ENCODE measurements around the gene PCA3.

Gene PCA3

DNA sequence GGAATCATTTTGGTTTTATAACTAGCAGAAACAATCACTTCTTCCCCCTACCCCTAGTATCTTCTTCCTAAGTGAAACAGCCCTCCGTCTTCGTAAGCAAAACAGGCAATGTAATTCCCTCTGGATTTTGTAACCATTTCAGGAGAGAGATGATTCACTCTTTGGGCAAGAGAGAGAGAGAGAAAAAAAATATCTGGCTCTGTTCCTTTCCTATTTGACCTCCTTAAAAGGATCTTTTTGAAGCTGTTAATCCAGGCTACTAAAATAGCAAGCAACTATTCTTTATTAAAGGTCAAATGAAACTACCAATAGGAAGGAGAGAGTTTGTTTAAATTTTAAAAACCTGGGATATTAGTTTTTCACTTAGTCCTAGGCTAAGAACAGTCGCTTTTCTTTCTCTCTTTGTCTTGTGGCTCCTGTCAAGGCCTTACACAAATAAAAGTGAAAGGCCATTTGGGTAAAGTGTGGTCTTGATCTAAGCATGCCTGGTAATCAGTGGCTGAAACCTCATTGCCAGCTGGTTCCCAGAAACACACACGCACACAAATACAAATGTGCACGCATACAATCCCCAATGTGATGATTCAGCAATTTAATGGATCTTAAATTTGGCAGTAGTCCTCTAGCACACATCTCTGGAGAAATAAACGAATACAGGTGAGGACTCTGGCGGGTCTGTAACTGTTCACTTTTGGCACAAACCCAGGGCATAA lies 71.5 kb downstream of the PCA3 start:
- DNase-seq: no peak
